ENCODE results near the gene CUBN.

GRCh38 chr10:17109046-17109445 is 20.6 kb downstream of the CUBN start:
- TF ChIP-seq, protein P1, sequence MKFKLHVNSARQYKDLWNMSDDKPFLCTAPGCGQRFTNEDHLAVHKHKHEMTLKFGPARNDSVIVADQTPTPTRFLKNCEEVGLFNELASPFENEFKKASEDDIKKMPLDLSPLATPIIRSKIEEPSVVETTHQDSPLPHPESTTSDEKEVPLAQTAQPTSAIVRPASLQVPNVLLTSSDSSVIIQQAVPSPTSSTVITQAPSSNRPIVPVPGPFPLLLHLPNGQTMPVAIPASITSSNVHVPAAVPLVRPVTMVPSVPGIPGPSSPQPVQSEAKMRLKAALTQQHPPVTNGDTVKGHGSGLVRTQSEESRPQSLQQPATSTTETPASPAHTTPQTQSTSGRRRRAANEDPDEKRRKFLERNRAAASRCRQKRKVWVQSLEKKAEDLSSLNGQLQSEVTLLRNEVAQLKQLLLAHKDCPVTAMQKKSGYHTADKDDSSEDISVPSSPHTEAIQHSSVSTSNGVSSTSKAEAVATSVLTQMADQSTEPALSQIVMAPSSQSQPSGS (IDR thresholded peaks at IDR 0.05; ENCODE audit: low read length) = no peak
- TF ChIP-seq ESRRA (IDR thresholded peaks at IDR 0.05; ENCODE audit: low read length) (no peak), FOS (IDR thresholded peaks at IDR 0.05; ENCODE audit: borderline replicate concordance, extremely low read depth, insufficient read length) (no peak), MTA2 (IDR thresholded peaks at IDR 0.05; ENCODE audit: low read depth) (no peak), CEBPB (IDR thresholded peaks at IDR 0.05; ENCODE audit: borderline replicate concordance in 1 of 2, low read depth in 2 of 2, low read length in 2 of 2) (no peak), PRDM15 (CRISPR knock-in tag; IDR thresholded peaks at IDR 0.05) (no peak), SREBF2 (IDR thresholded peaks at IDR 0.05; ENCODE audit: low read length) (no peak), ZNF384 (IDR thresholded peaks at IDR 0.05; ENCODE audit: borderline replicate concordance, low read depth, low read length) (no peak), IKZF1 (conservative IDR thresholded peaks at IDR 0.05) (no peak)
- TF ChIP-seq, protein P2, sequence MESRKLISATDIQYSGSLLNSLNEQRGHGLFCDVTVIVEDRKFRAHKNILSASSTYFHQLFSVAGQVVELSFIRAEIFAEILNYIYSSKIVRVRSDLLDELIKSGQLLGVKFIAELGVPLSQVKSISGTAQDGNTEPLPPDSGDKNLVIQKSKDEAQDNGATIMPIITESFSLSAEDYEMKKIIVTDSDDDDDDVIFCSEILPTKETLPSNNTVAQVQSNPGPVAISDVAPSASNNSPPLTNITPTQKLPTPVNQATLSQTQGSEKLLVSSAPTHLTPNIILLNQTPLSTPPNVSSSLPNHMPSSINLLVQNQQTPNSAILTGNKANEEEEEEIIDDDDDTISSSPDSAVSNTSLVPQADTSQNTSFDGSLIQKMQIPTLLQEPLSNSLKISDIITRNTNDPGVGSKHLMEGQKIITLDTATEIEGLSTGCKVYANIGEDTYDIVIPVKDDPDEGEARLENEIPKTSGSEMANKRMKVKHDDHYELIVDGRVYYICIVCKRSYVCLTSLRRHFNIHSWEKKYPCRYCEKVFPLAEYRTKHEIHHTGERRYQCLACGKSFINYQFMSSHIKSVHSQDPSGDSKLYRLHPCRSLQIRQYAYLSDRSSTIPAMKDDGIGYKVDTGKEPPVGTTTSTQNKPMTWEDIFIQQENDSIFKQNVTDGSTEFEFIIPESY (IDR thresholded peaks at IDR 0.05) = no peak
- TF ChIP-seq, protein P3, sequence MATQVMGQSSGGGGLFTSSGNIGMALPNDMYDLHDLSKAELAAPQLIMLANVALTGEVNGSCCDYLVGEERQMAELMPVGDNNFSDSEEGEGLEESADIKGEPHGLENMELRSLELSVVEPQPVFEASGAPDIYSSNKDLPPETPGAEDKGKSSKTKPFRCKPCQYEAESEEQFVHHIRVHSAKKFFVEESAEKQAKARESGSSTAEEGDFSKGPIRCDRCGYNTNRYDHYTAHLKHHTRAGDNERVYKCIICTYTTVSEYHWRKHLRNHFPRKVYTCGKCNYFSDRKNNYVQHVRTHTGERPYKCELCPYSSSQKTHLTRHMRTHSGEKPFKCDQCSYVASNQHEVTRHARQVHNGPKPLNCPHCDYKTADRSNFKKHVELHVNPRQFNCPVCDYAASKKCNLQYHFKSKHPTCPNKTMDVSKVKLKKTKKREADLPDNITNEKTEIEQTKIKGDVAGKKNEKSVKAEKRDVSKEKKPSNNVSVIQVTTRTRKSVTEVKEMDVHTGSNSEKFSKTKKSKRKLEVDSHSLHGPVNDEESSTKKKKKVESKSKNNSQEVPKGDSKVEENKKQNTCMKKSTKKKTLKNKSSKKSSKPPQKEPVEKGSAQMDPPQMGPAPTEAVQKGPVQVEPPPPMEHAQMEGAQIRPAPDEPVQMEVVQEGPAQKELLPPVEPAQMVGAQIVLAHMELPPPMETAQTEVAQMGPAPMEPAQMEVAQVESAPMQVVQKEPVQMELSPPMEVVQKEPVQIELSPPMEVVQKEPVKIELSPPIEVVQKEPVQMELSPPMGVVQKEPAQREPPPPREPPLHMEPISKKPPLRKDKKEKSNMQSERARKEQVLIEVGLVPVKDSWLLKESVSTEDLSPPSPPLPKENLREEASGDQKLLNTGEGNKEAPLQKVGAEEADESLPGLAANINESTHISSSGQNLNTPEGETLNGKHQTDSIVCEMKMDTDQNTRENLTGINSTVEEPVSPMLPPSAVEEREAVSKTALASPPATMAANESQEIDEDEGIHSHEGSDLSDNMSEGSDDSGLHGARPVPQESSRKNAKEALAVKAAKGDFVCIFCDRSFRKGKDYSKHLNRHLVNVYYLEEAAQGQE (IDR thresholded peaks at IDR 0.05; ENCODE audit: low read depth, low read length) = no peak
- TF ChIP-seq, protein P4, sequence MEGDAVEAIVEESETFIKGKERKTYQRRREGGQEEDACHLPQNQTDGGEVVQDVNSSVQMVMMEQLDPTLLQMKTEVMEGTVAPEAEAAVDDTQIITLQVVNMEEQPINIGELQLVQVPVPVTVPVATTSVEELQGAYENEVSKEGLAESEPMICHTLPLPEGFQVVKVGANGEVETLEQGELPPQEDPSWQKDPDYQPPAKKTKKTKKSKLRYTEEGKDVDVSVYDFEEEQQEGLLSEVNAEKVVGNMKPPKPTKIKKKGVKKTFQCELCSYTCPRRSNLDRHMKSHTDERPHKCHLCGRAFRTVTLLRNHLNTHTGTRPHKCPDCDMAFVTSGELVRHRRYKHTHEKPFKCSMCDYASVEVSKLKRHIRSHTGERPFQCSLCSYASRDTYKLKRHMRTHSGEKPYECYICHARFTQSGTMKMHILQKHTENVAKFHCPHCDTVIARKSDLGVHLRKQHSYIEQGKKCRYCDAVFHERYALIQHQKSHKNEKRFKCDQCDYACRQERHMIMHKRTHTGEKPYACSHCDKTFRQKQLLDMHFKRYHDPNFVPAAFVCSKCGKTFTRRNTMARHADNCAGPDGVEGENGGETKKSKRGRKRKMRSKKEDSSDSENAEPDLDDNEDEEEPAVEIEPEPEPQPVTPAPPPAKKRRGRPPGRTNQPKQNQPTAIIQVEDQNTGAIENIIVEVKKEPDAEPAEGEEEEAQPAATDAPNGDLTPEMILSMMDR (IDR thresholded peaks at IDR 0.05 in 2 of 3, conservative IDR thresholded peaks at IDR 0.05 in 1 of 3; ENCODE audit: control insufficient read depth in 2 of 3, extremely low read depth in 1 of 3, insufficient read depth in 1 of 3, low read depth in 3 of 3, low read length in 3 of 3) = no peak

All from GM12878 (cell line).